ENCODE results near the gene UBE2J1. TPM values are rescaled to one million over a fixed set of nuclear protein-coding genes. Genes with fewer than 3 reads are reported as not detected.
A peak's percentile ranks its signal among the peaks of the same experiment; 100 is the strongest.

UBE2J1 gene
- total and polyA plus RNA-seq, 8 donors, result 15.0 to 33.7 (median 29.3) TPM

DNA sequence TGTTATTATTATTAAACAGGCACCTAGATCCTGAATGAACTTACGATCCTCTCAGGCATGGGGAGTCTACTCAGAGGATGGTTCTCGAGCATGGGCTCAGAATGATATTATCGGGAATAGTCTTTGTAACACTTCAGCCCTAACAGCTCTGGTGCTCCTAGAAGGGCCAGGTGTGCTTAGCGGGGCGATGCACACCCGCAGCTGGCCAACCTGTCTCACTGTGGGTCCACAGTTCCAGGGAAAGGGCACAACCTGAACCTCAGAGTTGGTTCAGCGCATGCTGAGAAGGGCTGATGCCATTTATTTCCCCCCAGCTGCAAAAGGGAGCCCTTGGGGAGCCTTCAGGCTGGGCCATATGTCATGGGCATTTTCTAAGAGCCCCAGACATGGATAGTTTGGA is 33.3 kb upstream of the UBE2J1 start:
- Histone ChIP-seq H3K4me3 (no peak overlapping the region), H3K4me1 (no peaks in the 10 kb centered on the region), H3K36me3 (no peaks in the 10 kb centered on the region), H3K27ac (no peak overlapping the region), H3K9me3 (no peaks in the 10 kb centered on the region), H3K27me3 (no peaks in the 10 kb centered on the region)
- DNase-seq (no peak), ATAC-seq (no peak), FAIRE-seq (no peak)
- TF ChIP-seq, protein P1, sequence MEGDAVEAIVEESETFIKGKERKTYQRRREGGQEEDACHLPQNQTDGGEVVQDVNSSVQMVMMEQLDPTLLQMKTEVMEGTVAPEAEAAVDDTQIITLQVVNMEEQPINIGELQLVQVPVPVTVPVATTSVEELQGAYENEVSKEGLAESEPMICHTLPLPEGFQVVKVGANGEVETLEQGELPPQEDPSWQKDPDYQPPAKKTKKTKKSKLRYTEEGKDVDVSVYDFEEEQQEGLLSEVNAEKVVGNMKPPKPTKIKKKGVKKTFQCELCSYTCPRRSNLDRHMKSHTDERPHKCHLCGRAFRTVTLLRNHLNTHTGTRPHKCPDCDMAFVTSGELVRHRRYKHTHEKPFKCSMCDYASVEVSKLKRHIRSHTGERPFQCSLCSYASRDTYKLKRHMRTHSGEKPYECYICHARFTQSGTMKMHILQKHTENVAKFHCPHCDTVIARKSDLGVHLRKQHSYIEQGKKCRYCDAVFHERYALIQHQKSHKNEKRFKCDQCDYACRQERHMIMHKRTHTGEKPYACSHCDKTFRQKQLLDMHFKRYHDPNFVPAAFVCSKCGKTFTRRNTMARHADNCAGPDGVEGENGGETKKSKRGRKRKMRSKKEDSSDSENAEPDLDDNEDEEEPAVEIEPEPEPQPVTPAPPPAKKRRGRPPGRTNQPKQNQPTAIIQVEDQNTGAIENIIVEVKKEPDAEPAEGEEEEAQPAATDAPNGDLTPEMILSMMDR (IDR thresholded peaks at IDR 0.05), result no peak
- 96 to 98% methylated on average over 7 of the region's 7 CpGs for WGBS, 2 donors
- intact Hi-C loops (cut with DNase I), result no loop called here

DNA sequence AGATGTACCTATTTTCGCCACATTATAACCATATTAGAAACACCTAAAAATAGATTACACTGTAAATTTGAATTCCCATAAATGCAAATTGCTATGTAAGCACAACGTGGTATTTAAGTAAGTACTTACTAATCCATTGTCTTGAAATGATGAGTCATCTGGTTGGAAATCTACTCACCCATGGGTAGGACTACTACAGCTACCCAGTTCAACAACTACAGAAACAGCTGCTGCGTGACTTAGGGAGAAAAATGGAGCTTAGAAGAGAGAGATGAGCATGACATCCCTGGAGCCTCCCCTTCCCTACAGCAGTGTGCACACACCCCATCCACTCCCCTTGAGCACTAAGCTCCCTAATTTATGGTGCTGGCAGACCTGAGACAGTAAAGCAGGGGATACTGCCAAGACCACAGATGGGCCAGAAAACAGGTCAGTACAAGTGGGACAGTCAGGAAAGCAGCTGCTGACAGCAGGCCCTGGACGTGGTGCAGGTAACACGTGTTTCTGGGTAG is 32.7 kb upstream of the UBE2J1 start:
- ATAC-seq (peak in 1 of 4 donors; percentile 46), DNase-seq (no peak), FAIRE-seq (no peak)
- no peaks in the 10 kb centered on the region for H3K27me3 ChIP-seq
- no peaks in the 10 kb centered on the region for H3K36me3 ChIP-seq
- 85 to 93% methylated on average over 5 of the region's 5 CpGs for WGBS, 2 donors
- no peaks in the 10 kb centered on the region for H3K9me3 ChIP-seq
- H3K4me3 ChIP-seq, result no peak overlapping the region
- intact Hi-C loops (cut with DNase I), result no loop called here
- no peak overlapping the region for H3K27ac ChIP-seq
- TF ChIP-seq, protein P1 (IDR thresholded peaks at IDR 0.05), result no peak
- no peaks in the 10 kb centered on the region for H3K4me1 ChIP-seq

GRCh38 chr6:89381031-89381430 is 28.5 kb upstream of the UBE2J1 start:
- no peak for DNase-seq
- Histone ChIP-seq H3K36me3 (no peaks in the 10 kb centered on the region), H3K4me1 (no peaks in the 10 kb centered on the region), H3K9me3 (no peaks in the 10 kb centered on the region), H3K27ac (no peak overlapping the region), H3K4me3 (no peak overlapping the region), H3K27me3 (no peaks in the 10 kb centered on the region)
- WGBS, 2 donors, result 80 to 89% methylated on average over 2 of the region's 2 CpGs
- intact Hi-C loops (cut with DNase I), result no loop called here
- TF ChIP-seq, protein P1 (IDR thresholded peaks at IDR 0.05), result no peak
- FAIRE-seq, result no peak
- ATAC-seq, result no peak

DNA sequence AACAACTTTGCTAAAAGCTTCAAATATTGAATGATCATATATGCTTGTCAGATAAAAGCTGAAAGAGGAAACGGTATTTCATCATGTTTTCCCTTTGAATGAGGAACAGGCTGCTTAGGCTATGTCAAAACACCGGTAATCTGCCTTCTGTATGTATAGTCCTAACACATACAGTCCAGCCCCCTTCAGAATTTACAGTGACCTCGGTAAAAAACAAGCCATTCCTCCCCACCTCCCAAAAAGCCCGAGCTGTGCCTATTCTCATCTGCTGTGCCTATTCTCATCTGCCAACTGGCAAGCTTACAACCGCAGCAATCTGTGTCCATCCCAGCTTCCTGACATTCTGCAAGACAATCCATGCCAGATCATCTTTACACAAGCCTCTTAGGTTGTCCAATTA is 26.8 kb upstream of the UBE2J1 start:
- no peaks in the 10 kb centered on the region for H3K36me3 ChIP-seq
- FAIRE-seq, result no peak
- no peaks in the 10 kb centered on the region for H3K9me3 ChIP-seq
- H3K4me1 ChIP-seq, result peaks cover 0 to 4% (median 3%) of the 10 kb centered on the region in 3 donors
- no peak overlapping the region for H3K27ac ChIP-seq
- DNase-seq, result no peak
- intact Hi-C loops (cut with DNase I), result no loop called here
- TF ChIP-seq, protein P1 (IDR thresholded peaks at IDR 0.05), result no peak
- 73 to 78% methylated on average over 5 of the region's 5 CpGs for WGBS, 2 donors
- H3K27me3 ChIP-seq, result no peaks in the 10 kb centered on the region
- no peak overlapping the region for H3K4me3 ChIP-seq
- ATAC-seq, result no peak

- FAIRE-seq, result no peak
- H3K4me3 ChIP-seq, result no peak overlapping the region
- H3K36me3 ChIP-seq, result no peaks in the 10 kb centered on the region
- no peaks in the 10 kb centered on the region for H3K9me3 ChIP-seq
- TF ChIP-seq, protein P1 (IDR thresholded peaks at IDR 0.05), result no peak
- no peak for ATAC-seq
- H3K4me1 ChIP-seq, result peaks cover 0 to 4% (median 3%) of the 10 kb centered on the region in 3 donors
- no peaks in the 10 kb centered on the region for H3K27me3 ChIP-seq
- no peak for DNase-seq
- H3K27ac ChIP-seq, result no peak overlapping the region
- WGBS, 2 donors, result 93 to 94% methylated on average over 4 of the region's 4 CpGs
- intact Hi-C loops (cut with DNase I), result no loop called here
Measured at GRCh38 chr6:89378628-89379027, 26.1 kb upstream of the UBE2J1 start.

All from pancreas (tissue), 10 donors.